ENCODE measurements around the gene RBM18.

The RBM18 gene

GRCh38 chr9:122256206-122256605 lies 8.4 kb downstream of the RBM18 start:
- no peak for DNase-seq

DNA sequence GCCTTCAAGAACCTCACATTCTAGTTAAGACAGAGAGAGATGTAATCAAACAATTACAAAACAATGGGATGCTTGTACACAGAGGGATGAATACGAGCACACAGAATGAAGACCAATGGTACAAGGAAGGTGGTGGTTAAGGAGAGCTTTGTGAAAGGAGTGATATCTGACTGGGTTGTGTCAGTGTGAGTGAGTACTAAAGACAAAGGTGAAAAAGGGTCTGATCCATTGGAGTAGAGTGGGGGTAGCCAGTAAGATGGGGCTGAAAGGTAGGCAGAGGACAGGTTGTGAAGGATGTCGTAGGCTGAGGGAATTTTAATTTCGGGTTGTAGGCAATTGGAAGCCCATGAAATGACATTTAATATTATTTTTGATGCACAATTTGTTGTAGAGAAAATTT lies 9.9 kb downstream of the RBM18 start:
- no peak for DNase-seq

GRCh38 chr9:122252796-122253195 lies 11.8 kb downstream of the RBM18 start:
- DNase-seq = no peak

- no peak for DNase-seq
These were observed 13.3 kb downstream of the RBM18 start for GRCh38 chr9:122251351-122251750.

DNA sequence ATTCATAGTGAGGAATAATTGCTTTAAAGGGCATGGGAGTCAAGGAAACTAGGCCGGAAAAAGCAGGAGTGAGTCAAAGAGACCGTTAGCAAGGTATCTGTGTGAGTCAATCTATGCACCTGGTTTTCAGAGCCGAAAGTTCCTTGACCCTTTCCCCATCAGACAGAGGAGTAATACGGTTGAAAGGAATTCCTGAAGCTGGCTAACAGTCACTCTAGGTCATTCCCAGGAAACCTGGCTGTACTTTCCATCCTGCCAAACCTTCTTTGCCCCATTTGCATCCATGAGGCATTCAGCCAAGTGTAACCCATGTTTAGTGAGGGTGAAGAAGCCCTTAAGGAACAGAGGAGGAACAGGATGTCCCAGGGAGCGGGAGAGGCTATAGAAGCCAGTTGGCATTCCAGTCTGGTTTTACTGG lies 16.2 kb downstream of the RBM18 start:
- no peak for DNase-seq

GRCh38 chr9:122246666-122247065 lies 18.0 kb downstream of the RBM18 start:
- DNase-seq = no peak

- DNase-seq = no peak
These were observed 20.3 kb downstream of the RBM18 start for GRCh38 chr9:122244349-122244748.

DNA sequence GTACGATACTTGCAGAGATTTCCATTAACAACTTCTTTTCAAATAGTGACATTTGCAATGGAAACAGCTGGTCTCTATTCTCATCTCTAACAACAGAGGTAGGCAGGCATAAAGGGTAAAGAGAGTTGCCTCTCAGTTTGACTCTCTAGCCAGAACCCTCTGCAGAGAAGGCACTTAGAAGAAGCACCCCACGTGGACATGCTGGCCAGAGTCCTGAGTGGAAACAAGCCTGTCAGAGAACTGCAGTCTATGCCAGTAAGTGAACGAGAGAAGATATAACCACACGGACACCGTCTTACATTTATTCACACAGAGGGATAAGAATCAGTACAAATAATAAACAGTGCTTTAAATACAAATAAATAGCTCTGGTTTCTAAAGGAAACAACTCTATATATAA lies 24.9 kb downstream of the RBM18 start:
- no peak for DNase-seq

- no peak for DNase-seq
These were observed 28.0 kb downstream of the RBM18 start for GRCh38 chr9:122236681-122237080.

DNA sequence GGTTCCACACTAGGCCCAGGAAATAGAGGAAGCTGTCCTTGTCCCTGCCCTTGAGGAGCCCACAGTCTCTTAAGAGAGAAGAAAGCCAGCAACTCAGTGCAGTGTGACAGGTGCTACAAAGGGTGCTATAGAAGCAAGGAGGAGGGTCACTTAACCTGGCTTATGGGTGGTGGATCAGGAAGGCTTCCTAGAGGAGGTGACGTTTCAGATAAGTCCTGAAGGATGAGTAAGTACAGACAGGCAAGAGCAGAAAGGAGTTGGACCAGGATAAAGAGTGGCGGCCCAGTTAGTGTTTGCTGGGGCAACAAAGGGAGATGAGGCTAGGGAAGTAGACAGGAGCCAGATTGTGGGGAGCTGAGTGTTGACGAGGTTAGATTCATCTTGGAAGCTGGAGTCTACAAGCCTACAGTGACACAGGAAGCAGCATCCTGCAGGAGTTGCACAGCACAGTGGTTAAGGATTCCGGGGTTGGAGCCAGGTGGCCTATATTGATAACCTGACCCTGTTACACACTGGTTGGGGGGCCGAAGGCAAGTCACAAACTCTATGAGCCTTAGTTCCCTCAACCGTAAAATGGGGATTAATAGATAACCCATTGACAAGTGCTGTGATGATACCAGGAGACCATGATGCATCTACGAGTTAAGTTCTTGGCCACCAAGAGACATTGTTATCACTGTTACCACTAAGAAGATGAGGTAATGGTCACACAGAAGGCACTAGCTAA lies 30.5 kb downstream of the RBM18 start:
- no peak for DNase-seq

GRCh38 chr9:122232796-122233306 lies 31.8 kb downstream of the RBM18 start:
- DNase-seq = no peak

GRCh38 chr9:122229485-122229837 lies 35.2 kb downstream of the RBM18 start:
- no peak for DNase-seq

DNA sequence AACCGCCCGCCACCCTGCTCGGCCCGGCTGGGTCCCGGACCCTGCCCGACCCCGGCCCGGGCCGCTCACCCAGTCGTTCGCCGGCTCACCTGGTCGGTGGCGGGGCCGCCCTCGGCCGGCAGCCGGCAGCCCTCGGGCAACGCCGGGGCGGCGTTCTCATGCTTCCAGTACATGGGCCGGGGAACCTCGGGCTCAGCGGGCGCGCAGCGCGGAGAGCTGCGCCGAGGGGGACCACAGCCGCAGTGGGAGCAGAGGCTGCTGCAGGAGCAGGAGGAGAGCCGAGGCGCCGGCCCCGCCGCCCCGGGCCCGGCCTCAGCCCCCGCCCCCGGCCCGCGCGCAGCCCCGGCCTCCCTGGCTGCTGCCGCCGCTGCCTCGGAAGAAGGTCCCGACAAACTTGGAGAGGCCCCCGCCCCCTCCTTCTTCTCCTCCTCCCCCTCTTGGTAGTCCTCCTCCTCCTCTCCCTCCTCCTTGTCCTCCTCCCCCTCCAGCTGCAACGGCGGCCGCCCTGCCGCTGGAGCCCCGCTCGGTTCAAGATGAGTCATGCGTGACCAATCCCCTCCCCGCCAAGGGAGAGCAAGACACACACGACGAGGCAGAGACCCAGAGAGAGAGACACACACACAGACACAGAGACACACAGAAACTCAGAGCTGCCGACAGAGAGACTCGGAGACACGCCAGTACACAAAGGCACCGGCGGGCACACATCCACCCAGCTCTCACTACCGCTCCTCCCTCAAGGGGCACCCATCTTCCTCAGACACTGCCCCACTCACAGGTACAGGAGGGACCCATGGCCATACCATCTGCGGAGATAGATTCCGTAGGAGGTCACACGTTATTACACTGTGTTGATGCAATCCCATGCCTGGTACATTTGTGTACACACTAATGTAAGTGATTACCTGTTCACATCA lies 35.8 kb downstream of the RBM18 start, which contains the start of gene LHX6:
LHX6 (minus strand) TSS at position 390 of the 917 bp plus-strand sequence; CDS start at position 173, 217 bp downstream.
- no peak for DNase-seq

DNA sequence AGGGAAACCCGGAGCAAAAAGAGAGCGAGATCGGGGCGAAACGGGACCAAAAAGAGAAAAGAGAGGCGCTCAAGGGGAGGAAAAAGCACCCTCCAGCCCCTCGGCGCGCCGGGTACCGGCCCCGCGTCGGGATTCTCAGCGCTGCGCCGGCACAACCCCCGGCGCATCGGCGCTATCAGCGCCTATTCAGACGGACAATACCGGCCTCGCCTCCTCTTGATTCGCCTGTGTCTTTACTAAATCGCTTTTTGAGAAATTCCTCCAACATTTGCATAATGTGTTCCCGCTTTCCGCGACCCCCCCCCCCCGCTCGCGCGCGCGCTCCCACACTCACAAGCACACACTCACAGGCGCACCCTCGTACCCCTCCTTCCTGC lies 36.5 kb downstream of the RBM18 start:
- DNase-seq = no peak

DNA sequence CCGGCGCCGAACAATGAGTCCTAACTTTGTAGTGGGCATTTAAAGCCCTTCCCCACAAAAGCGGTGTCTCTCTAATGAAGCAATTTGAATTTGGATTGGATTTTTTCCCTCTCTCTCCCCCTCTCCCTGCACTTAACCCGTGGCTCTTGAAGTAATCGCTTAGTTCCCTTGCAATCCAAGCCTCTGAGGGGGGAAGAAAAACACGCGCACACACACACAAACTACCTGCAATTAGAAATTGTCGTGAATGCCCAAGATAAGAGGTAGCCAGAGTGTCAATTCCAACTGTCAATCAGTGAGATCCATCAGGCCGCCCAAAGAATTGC lies 37.1 kb downstream of the RBM18 start:
- DNase-seq = no peak

DNA sequence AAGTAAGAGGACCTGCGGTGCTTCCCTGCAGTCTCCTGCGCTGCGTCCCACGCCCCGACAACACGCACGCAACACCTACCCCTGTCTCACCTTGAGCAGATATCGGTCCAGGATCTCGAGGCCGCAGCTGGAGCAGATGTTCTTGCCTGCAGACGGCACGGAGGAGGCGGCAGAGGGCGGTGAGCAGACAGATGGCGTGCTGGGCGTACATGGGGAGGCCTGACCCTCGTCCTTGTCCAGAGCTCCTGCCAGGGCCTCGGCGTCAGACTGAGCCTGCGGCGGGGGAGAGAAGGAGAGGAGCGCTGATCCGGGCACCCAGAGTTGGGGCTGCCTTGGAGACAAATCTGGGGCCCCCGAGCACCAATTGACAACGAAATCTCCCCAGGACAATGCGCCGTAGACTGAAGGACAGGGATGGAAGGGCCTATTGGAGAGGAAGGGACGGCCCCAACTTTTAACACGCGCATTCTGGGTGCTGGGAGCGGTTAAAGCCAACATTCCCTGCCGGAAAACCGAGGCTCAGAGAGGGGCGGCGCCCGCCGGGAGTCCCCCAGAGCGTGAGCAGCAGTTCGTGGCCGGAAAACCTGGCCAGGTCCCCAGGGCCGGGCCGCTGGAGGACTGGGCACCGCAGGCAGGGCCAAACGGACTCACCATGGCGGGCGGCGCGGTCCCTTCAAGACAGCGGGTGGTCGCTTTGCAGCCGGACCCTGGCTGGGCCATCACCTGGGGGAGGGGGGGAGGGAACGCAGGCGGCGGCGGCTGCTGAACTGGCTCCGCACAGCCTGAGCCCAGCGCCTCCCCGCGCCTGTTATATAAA lies 37.7 kb downstream of the RBM18 start:
- no peak for DNase-seq

GRCh38 chr9:122226142-122226757 lies 38.4 kb downstream of the RBM18 start:
- no peak for DNase-seq

DNA sequence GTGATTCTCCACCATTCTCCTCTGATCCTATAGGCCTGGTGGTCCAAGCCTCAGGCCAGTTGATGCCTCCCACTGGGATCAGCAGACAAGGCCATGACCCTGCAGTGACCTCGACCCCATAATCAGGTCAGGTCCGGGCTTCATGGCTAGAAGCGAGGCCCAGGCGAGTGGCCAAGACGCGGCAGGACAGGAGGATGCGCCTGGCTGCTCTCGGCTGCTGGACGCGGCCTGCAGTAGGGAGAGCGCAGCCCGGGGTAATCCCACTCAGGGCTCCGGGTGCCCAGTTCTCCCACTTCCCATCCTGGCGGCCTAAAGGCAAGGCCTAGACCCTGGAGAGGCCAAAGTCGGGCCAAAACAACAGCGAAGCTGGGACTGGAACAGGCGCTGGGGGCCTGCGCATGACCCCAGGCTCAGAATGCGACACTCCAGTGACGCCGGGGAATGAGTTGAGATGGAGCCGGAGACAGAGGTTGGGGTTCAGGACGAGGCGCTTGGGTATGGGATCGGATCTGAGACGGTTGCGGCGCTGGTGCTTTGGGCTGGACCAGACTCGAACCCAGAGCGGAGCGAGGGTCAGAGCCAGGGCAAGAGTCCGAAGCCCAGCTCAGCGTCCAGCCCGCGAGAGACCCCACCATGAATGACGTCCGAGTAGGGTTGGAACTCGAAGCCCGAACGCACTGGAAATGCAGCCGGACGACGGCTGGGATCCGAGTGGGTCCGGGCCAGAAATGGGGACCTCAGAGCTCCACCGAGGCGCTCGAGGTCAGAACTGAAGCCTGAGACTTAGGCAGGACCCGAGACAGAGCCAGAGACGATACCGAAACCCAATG lies 39.1 kb downstream of the RBM18 start:
- DNase-seq = no peak

- DNase-seq = no peak
These were observed 41.2 kb downstream of the RBM18 start for GRCh38 chr9:122223435-122223834.

GRCh38 chr9:122222791-122223190 lies 41.8 kb downstream of the RBM18 start:
- DNase-seq = no peak

DNA sequence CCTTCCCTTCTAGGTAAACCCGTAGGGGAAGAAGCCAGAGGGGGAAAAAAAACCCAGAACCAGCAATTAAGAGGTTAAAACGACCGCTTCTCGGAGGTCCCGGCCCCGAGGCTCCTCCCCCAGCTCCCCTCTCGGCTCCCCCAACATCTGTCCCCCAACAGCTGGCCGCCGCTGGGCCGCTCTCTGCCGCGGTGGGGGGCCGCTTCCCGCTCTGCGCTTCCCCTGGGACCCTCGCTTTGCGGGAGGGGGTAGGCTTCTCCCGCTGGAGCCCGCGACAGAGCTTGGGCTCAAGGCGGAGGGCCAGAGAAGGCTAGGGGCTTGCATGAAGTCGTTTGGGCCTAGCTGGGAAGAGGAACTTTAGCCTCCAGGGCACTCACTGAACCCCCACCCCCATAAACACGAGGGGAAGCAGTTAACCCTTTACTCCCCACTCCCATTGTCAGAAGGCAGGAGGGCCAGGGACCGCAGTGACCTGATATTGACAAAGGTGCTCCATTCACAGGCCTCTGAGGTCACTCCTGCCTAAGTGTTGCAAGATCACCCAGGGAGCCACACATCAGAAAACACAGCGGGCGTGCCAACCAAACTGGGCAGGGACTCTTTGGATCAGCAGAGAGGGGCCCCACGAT lies 43.3 kb downstream of the RBM18 start:
- DNase-seq = no peak

Measured in stimulated activated CD4-positive, alpha-beta T cell treated with anti-CD3 and anti-CD28 coated beads, Interleukin-2, amount 100 ng/mL, for 48 hours (primary cell).